ENCODE measurements around the gene LMF1. TPM values are rescaled to one million over a fixed set of nuclear protein-coding genes. Genes with fewer than 3 reads are reported as not detected.

Gene LMF1
- total and polyA plus RNA-seq, 2 of the 13 experiments (the other 11 are each of a cell fraction or from before 2014, with no cell fraction given) = 6.8 to 8.5 TPM

DNA sequence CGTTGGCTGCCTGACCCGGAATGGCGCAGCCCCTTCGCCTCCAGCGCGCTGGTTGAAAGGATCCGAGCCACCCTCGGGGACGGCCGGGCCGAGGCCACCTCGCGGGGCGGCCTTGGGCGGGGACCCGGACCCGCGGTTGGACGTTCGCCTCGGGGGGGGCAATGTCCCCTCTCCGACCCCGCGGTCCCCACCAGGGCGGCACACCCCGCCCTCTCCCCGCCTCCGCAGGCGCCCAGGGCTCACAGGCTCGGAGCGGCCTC is 9.7 kb upstream of the LMF1 start (continued):
- TF ChIP-seq USF2 (IDR thresholded peaks at IDR 0.05; ENCODE audit: low read depth, low read length) = no peak
- TF ChIP-seq USF2 (CRISPR knock-in tag; IDR thresholded peaks at IDR 0.05; ENCODE audit: borderline replicate concordance) = no peak
- TF ChIP-seq, protein P1, sequence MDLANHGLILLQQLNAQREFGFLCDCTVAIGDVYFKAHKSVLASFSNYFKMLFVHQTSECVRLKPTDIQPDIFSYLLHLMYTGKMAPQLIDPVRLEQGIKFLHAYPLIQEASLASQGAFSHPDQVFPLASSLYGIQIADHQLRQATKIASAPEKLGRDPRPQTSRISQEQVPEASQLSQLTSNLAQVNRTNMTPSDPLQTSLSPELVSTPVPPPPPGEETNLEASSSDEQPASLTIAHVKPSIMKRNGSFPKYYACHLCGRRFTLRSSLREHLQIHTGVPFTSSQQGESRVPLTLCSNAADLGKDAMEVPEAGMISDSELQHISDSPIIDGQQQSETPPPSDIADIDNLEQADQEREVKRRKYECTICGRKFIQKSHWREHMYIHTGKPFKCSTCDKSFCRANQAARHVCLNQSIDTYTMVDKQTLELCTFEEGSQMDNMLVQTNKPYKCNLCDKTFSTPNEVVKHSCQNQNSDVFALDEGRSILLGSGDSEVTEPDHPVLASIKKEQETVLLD (CRISPR knock-in tag; IDR thresholded peaks at IDR 0.05; ENCODE audit: low read depth) = no peak
- TF ChIP-seq ZBTB1 (CRISPR knock-in tag; IDR thresholded peaks at IDR 0.05; ENCODE audit: borderline replicate concordance) = no peak
- TF ChIP-seq PATZ1 (CRISPR knock-in tag; IDR thresholded peaks at IDR 0.05) = 0 out of 2 replicates have a peak, but pooled peaks have one; percentile 27

DNA sequence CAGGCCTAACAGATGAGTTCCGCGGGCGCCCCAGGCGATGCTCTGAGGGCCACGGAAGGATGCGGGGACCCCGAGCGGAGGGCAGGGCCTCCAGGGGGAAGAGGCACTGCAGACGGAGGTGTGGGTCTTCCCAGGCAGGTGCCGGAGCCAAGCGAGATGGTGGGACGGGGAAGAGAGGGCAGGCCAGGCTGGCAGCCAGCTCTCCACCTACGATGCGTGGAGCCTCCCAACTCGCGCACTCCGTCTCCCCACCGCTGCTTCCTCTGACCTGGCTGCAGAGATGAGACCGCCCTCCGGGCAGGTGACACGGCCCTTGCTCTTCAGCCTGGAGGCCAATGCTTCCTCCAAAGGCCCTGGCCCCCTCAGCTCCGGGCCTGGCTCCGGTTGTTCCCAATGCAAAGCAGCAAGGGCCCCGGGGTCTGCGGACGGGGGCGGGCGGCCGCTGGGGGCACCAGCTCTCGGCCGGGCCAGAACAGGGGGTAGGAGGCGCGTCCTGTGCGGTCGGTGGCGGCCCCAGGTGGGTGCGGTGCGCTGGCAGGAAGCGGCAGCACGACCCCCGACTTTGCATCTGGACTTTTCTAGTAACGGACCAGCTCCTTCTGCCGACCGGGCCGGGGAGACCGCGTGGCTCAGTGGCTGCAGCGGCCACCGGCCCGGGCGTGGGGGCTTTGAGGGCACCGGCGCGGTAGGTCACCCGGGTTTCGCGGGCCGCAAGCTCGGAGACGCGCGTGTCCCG is 9.2 kb upstream of the LMF1 start:
- no TSS peak for BruUV-seq (replicated peaks)
- WGBS (ENCODE audit: low lambda C conversion rate) = 32% methylated on average over 16 of the region's 63 CpGs
- H3K79me2 ChIP-seq (ENCODE audit: insufficient read depth, low read length) = no peaks in the 10 kb centered on the region
- no peaks in the 10 kb centered on the region for H3K36me3 ChIP-seq (replicated peaks in 1 of 2; ENCODE audit: control insufficient read depth in 1 of 2, insufficient read depth in 2 of 2, low read length in 2 of 2)
- DNase-seq (ENCODE audit: low spot score) (no peak), FAIRE-seq (no peak), ATAC-seq (peak; percentile 8; the same call in 1 of the 3 replicates)
- H3K9me3 ChIP-seq (ENCODE audit: low read length) = no peaks in the 10 kb centered on the region
- POLR2A ChIA-PET = interaction anchor here (3.6 kb wide), 1 partner anchor 8 kb away, joined by 38 read pairs; the partner anchor contains the start of gene LMF1
- in situ Hi-C loops (cut with HindIII; ENCODE audit: extremely low pct_ligation_motif_present, low pct_unique_long_range_greater_than_20kb) = no loop called here
- no peak overlapping the region for H3K9ac ChIP-seq (ENCODE audit: insufficient read depth, low read depth, low read length)
- H3K4me2 ChIP-seq (ENCODE audit: low read depth, low read length) = peak overlapping the region; percentile 76
- no peak overlapping the region for H3K27ac ChIP-seq (ENCODE audit: extremely low read length, insufficient read depth, low read length)
- CTCF ChIA-PET (ENCODE audit: low intra/inter-chr PET ratio, low total read pairs) = no interaction called here
- peak overlapping the region; percentile 40 to 65 (median 40); a peak in 4 of 6 replicates for H3K4me3 ChIP-seq (replicated peaks in 1 of 3; ENCODE audit: insufficient read depth in 1 of 3, low read depth in 2 of 3, low read length in 3 of 3)
- intact Hi-C loops (cut with micrococcal nuclease; ENCODE audit: unreplicated experiment) = no loop called here
- peaks cover 23% of the 10 kb centered on the region for H3K4me1 ChIP-seq (ENCODE audit: insufficient read depth, low read length)
- H2AFZ ChIP-seq (ENCODE audit: low read length) = no peak overlapping the region
- peaks cover 20 to 85% of the 10 kb centered on the region in 2 experiments for H3K27me3 ChIP-seq (ENCODE audit: control insufficient read depth in 1 of 2, insufficient read depth in 2 of 2, low read length in 2 of 2)
- H4K20me1 ChIP-seq (ENCODE audit: insufficient read depth, low read length) = no peaks in the 10 kb centered on the region
- TF ChIP-seq, protein P2, sequence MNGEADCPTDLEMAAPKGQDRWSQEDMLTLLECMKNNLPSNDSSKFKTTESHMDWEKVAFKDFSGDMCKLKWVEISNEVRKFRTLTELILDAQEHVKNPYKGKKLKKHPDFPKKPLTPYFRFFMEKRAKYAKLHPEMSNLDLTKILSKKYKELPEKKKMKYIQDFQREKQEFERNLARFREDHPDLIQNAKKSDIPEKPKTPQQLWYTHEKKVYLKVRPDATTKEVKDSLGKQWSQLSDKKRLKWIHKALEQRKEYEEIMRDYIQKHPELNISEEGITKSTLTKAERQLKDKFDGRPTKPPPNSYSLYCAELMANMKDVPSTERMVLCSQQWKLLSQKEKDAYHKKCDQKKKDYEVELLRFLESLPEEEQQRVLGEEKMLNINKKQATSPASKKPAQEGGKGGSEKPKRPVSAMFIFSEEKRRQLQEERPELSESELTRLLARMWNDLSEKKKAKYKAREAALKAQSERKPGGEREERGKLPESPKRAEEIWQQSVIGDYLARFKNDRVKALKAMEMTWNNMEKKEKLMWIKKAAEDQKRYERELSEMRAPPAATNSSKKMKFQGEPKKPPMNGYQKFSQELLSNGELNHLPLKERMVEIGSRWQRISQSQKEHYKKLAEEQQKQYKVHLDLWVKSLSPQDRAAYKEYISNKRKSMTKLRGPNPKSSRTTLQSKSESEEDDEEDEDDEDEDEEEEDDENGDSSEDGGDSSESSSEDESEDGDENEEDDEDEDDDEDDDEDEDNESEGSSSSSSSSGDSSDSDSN (CRISPR knock-in tag; IDR thresholded peaks at IDR 0.05) = peak; percentile 35
- TF ChIP-seq ZNF253 (CRISPR knock-in tag; IDR thresholded peaks at IDR 0.05; ENCODE audit: borderline replicate concordance) = 0 out of 2 replicates have a peak, but pooled peaks have one; percentile 31
- TF ChIP-seq DR1 (CRISPR knock-in tag; IDR thresholded peaks at IDR 0.05) = no peak
- TF ChIP-seq PHF20 (CRISPR knock-in tag; IDR thresholded peaks at IDR 0.05) = no peak
- TF ChIP-seq NRL (CRISPR knock-in tag; IDR thresholded peaks at IDR 0.05; ENCODE audit: borderline replicate concordance) = peak; percentile 16; the same call in 1 of the 2 replicates
- 0 out of 2 replicates have a peak, but pooled peaks have one; percentile 32 for TF ChIP-seq ZFP91 (CRISPR knock-in tag; IDR thresholded peaks at IDR 0.05; ENCODE audit: borderline replicate concordance)

Data from HepG2 (cell line).